IPS-NIHi7 (cell line): ENCODE results near the gene RGS11.
"Not testable (repeated sequence)": the region's sequence is repeated elsewhere in the genome, so short reads cannot be mapped to it uniquely, and the experiment has no call there.

Experiments
- DNase-seq: peaks from one replicate; pipeline ENCODE4 v3.0.0; 2012; ENCODE audit warnings: mixed read lengths; ENCODE audit errors: extremely low spot score

Gene RGS11

DNA sequence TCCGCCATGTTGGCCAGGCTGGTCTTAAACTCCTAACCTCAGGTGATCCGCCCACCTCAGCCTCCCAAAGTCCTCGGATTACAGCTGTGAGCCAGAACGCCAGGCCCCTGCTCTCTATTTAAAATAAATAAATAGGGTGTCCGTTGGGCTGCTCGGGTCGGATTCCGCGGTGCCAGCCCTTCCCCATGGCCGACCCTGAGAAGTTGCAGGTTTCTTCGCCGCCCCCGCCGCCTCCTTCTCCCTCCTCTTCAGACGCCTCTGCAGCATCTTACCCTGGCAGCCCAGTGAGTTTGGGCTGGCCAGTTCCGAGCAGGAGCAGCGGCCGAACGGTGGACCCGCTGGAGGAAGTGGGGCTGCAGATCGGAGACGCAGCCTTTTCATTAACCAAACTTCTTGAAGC is 44.8 kb downstream of the RGS11 start:
- DNase-seq: no peak

DNA sequence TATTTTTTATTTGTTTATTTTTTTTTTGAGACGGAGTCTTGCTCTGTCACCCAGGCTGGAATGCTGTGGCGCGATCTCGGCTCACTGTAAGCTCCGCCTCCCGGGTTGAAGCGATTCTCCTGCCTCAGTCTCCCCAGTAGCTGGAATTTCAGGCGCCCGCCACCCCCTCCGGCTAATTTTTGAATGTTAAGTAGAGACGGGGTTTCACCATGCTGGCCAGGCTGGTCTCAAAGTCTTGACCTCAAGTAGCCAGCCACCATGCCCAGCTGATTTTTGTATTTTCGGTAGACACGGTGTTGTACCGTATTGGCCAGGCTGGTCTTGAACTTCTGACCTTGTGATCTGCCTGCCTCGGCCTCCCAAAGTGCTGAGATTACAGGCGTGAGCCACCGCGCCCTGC is 45.4 kb downstream of the RGS11 start:
- not testable (repeated sequence) for DNase-seq

DNA sequence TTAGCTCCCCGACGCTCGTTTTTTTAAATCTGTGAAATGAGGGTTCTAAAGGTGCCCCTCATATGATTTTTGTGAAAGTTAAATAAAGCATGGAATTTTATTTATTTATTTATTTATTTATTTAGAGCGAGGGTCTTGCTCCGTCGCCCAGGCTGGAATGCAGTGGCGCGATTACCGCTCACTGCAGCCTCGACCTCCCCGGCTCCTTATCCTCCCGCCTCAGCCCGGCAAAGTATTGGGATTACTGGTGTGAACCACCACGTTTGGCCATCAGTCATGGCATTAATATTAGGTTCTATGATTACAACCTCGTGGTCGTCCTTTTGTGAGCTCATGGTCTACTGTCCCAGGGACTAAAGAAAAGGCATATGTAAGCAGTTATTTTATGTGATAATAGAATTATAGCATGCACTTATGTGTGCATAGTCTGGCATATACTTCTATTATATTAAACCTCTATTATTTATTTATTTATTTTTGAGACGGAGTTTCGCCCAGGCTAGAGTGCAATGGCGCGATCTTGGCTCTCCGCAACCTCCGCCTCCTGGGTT is 45.9 kb downstream of the RGS11 start:
- no peak for DNase-seq

DNA sequence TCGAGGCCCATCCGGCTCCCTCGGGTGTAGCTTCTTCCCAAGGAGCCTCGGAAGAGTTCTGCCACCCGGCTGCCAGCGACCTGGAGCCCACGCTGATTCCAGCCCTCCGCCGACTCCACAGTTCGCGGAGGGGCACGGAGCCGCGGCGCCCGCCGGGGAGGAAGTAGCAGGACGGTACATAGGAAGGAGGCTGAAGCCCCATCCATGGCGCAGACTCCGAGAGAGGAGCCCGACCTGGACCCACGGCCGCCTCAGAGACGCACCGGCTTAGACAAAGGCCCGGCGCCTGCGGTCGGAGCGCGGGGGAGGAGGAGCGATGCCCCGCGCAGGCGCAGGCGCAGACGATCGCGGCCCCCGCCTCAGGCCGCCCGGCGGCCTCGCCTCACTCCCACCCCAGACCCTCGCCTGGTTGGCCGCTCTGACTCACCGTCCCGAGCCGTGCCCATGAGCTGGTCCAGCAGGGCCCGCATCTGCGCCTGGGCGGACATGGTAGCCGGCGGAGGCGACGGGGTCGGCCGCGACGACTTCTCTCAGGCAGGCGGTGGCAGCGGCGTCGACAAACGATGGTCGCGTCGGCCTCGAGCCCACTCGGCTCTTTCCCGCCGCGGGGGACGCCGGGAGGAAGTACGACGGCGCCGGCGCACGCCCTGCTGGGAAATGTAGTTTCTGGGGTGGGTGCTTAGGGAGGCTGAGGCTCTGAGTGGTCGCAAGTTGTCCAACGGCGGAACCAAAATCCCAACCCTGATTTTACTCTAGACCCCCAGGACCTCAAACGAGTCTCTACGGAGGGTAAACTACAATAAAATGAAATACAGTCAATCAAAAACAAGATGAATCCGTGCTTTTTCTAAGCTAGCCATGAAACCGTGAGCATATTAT is 46.7 kb downstream of the RGS11 start, which contains the start of gene LUC7L:
TSS of gene LUC7L (minus strand) at position 598 of the 879 bp plus-strand sequence. CDS start at position 488, 110 bp downstream.
- DNase-seq: peak; percentile 95

DNA sequence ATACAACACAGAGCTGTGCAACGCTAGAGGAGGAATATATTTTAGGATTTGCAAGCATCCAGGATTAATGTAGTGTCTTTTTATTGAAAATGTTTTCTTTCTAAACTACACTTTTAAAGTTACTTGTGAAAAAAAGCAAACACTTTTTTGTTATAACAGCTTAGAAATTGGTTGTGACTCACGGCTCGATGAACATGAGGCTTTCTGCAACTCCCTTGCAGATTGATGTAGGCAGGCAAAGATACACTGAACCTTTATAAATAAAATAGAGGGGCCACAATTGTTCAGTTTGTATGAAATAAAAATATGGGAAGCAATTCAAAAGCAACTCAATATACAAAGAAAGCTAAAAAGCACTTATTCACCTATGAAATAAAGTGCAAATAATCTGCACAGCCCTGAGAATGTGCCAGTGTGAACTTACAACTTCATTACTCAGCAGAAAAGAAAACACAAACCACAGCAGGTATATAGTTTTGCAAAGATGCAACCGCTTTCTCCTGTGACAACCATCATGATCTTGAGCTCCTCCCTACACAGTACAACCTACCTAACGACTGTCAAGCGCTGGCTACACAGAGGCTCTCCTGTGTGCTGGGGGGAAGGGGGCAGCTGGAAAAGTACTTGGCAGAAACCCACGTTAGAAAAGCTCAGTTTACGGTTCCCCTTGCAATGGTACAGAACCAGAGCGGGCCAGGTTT is 47.4 kb downstream of the RGS11 start:
- DNase-seq: no peak

DNA sequence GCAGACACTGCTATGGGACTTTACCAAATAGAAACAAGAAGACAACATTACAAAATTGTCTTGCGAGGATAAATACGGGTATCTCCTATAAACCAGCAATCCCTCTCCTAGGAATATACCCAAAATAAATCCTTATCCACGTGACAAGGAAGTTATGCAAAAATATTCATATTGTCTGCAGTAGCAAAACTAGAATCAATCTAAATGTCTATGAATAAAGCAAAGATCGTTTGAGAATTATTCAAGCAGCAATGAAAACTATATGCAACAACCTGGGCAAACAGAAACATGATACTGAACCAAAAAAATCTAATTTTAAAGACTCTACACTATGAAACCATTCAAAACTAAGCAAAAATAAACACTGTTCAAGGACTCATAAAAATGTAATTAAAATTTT is 55.7 kb downstream of the RGS11 start:
- DNase-seq: no peak
